Suprapubic skin (tissue), 4 donors: ENCODE data around the gene ARHGAP19.

Experiments
- EP300 ChIP-seq: sonication (generic); formaldehyde crosslinking; IDR thresholded peaks from one replicate; pipeline ENCODE4 v1.6.1; 2017; ENCODE audit warnings: antibody characterized with exemption
- POLR2A ChIP-seq, 2 donors: fragments of 450-650 bp; IDR thresholded peaks; one replicate each; pipeline ENCODE4 v1.6.1; 2017; ENCODE audit warnings: antibody characterized with exemption in 2 of 2, mild to moderate bottlenecking in 2 of 2, moderate library complexity in 2 of 2
- POLR2AphosphoS5 ChIP-seq, 3 donors: sonication (generic); formaldehyde crosslinking; IDR thresholded peaks; one replicate each; pipeline ENCODE4 v1.6.1; 2017; ENCODE audit warnings: antibody characterized with exemption in 3 of 3
- TF ChIP-seq, protein P1 (sequence below), 2 donors: fragments of 200-600 bp in 1 of 2; fragments of 450-650 bp in 1 of 2; sonication (generic) in 1 of 2; IDR thresholded peaks; one replicate each; pipeline ENCODE4 v1.5.1; 2016 to 2019; ENCODE audit warnings: antibody characterized with exemption in 2 of 2, mild to moderate bottlenecking in 1 of 2, moderate library complexity in 1 of 2

DNA sequence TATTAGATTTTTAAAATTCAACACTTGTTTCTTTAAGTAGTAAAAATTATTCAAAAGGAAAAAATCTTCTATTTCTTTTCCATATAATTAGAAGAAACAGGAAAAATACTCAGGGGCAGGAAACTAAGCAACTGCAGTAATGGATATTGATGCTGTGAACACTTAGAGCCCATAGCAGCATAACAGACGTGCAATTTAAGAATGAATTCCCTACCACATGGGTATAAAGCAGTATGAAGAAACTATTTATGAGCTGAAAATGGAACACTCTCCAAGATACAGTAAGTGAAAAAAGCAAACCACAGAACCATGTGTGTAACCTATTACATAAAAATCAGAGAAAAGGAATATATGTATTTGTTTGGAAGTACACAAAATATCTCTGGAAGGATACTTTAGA lies 30.8 kb downstream of the ARHGAP19 start:
- TF ChIP-seq POLR2AphosphoS5 (IDR thresholded peaks at IDR 0.05) (no peak), POLR2A (IDR thresholded peaks at IDR 0.05) (no peak), EP300 (no peak)
- TF ChIP-seq, protein P1, sequence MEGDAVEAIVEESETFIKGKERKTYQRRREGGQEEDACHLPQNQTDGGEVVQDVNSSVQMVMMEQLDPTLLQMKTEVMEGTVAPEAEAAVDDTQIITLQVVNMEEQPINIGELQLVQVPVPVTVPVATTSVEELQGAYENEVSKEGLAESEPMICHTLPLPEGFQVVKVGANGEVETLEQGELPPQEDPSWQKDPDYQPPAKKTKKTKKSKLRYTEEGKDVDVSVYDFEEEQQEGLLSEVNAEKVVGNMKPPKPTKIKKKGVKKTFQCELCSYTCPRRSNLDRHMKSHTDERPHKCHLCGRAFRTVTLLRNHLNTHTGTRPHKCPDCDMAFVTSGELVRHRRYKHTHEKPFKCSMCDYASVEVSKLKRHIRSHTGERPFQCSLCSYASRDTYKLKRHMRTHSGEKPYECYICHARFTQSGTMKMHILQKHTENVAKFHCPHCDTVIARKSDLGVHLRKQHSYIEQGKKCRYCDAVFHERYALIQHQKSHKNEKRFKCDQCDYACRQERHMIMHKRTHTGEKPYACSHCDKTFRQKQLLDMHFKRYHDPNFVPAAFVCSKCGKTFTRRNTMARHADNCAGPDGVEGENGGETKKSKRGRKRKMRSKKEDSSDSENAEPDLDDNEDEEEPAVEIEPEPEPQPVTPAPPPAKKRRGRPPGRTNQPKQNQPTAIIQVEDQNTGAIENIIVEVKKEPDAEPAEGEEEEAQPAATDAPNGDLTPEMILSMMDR (IDR thresholded peaks at IDR 0.05): no peak
